Caco-2 (cell line): ENCODE results near the gene C9orf152. TPM values are rescaled to one million over a fixed set of nuclear protein-coding genes. Genes with fewer than 3 reads are reported as not detected.
"Not testable (repeated sequence)": the region's sequence is repeated elsewhere in the genome, so short reads cannot be mapped to it uniquely, and the experiment has no call there.

Experiments used
- BruUV-seq: library from RNA; stranded (reverse); fragments of 400-500 nt; replicated peaks from 2 replicates; lab custom pipeline; 2021; lab: Mats Ljungman, UMichigan
- CTCF ChIA-PET: fragments of 300-600 bp; sonication (Branson Sonifier 250); formaldehyde crosslinking; loops from one replicate; lab custom pipeline; 2022; ENCODE audit warnings: antibody characterized with exemption; lab: Charles Lee
- POLR2A ChIA-PET: fragments of 300-600 bp; sonication (Branson Sonifier 250); formaldehyde crosslinking; loops from one replicate; lab custom pipeline; 2022; ENCODE audit warnings: antibody characterized with exemption; lab: Charles Lee
- DNase-seq, 2 experiments: peaks; one replicate each; pipeline versions ENCODE4 v3.0.0 to v3.0.0-alpha.2; 2020 to 2022
- H3K27me3 ChIP-seq: replicated peaks from 2 replicates; pipeline ENCODE4 v1.6.0; 2011; ENCODE audit warnings: low read length; ENCODE audit not compliant: control insufficient read depth, insufficient read depth
- H3K36me3 ChIP-seq: 2 replicates; pipeline ENCODE4 v1.5.1; 2011; ENCODE audit warnings: low read length; ENCODE audit not compliant: control insufficient read depth, insufficient read depth
- H3K4me1 ChIP-seq: fragments of 250-450 bp; sonication (Bioruptor Pico); 2 replicates; pipeline ENCODE4 v1.5.1; 2020; ENCODE audit warnings: mild to moderate bottlenecking
- H3K4me3 ChIP-seq: 2 replicates; pipeline ENCODE4 v1.5.1; 2011; ENCODE audit warnings: low read depth, mild to moderate bottlenecking, control low read depth, low read length
- H3K9me3 ChIP-seq: fragments of 250-450 bp; sonication (Bioruptor Pico); 2 replicates; pipeline ENCODE4 v1.5.1; 2020; ENCODE audit warnings: mild to moderate bottlenecking, moderate library complexity
- H3K27ac Mint-ChIP-seq: one replicate; pipeline ENCODE4 v1.8.0; 2022; ENCODE audit warnings: mixed read lengths; ENCODE audit not compliant: unreplicated experiment
- H3K27me3 Mint-ChIP-seq: one replicate; pipeline ENCODE4 v1.8.0; 2022; ENCODE audit warnings: mixed read lengths; ENCODE audit not compliant: insufficient read depth, unreplicated experiment
- H3K36me3 Mint-ChIP-seq: one replicate; pipeline ENCODE4 v1.8.0; 2022; ENCODE audit warnings: mild to moderate bottlenecking, mixed read lengths; ENCODE audit not compliant: insufficient read depth, unreplicated experiment
- H3K4me1 Mint-ChIP-seq: one replicate; pipeline ENCODE4 v1.8.0; 2022; ENCODE audit warnings: low read depth, mixed read lengths; ENCODE audit not compliant: unreplicated experiment
- H3K4me3 Mint-ChIP-seq: one replicate; pipeline ENCODE4 v1.8.0; 2022; ENCODE audit warnings: mild to moderate bottlenecking, moderate library complexity, mixed read lengths; ENCODE audit not compliant: unreplicated experiment
- H3K9me3 Mint-ChIP-seq: one replicate; pipeline ENCODE4 v1.8.0; 2022; ENCODE audit warnings: mixed read lengths; ENCODE audit not compliant: unreplicated experiment
- CTCF ChIP-seq, 2 experiments: fragments of 200-600 bp in 1 of 2; IDR thresholded peaks; 1 replicate in 1 of 2; 2 replicates in 1 of 2; pipeline versions ENCODE4 v1.5.1 to v1.8.0; 2011 to 2022; ENCODE audit warnings: antibody characterized with exemption in 1 of 2, control low read depth in 1 of 2, inconsistent platforms in 1 of 2, low read depth in 1 of 2, low read length in 1 of 2, mild to moderate bottlenecking in 1 of 2, moderate library complexity in 1 of 2; ENCODE audit not compliant: insufficient read depth in 1 of 2, severe bottlenecking in 1 of 2, unreplicated experiment in 1 of 2
- intact Hi-C: fragments of 100-400 bp; cut with micrococcal nuclease; formaldehyde crosslinking; loops from one replicate; pipeline ENCODE4 v1.10.0; 2022; ENCODE audit not compliant: unreplicated experiment
- total RNA-seq: library from RNA; stranded (reverse); gene quantifications from 2 replicates; pipeline ENCODE4 v1.2.3, GENCODE V29; 2022

Gene C9orf152
- total RNA-seq, 1 experiment from 2014 or later = 0.36 TPM

- Histone ChIP-seq H3K9me3 (no peaks in the 10 kb centered on the region), H3K36me3 (no peaks in the 10 kb centered on the region), H3K4me1 (peaks cover 53% of the 10 kb centered on the region), H3K4me3 (peak overlapping the region; percentile 96), H3K27me3 (no peaks in the 10 kb centered on the region)
- TF ChIP-seq CTCF (IDR thresholded peaks at IDR 0.05; ENCODE audit: insufficient read depth in 1 of 2, low read depth in 1 of 2, low read length in 1 of 2, severe bottlenecking in 1 of 2, unreplicated experiment in 1 of 2) = no peak
- Mint-ChIP-seq H3K36me3 (peaks cover 55% of the 10 kb centered on the region), H3K27ac (peak overlapping the region; percentile 99), H3K4me3 (peak overlapping the region; percentile 98), H3K9me3 (no peaks in the 10 kb centered on the region), H3K27me3 (no peaks in the 10 kb centered on the region), H3K4me1 (peaks cover 34% of the 10 kb centered on the region)
- ChIA-PET POLR2A (no interaction called here), CTCF (no interaction called here)
- intact Hi-C loops = loop anchor here (2.0 to 5.0 kb wide), 2 partner anchors 44 to 87 kb away; no protein-coding TSS in a partner anchor
- BruUV-seq = no TSS peak
- peak in 1 of 2 experiments; percentile 28 for DNase-seq
These were observed 47.1 kb upstream of the C9orf152 start for GRCh38 chr9:110255034-110255462.

GRCh38 chr9:110254500-110254899 lies 46.5 kb upstream of the C9orf152 start:
- Mint-ChIP-seq H3K4me1 (peaks cover 35% of the 10 kb centered on the region), H3K27me3 (no peaks in the 10 kb centered on the region), H3K27ac (peak overlapping the region; percentile 99), H3K36me3 (peaks cover 60% of the 10 kb centered on the region), H3K9me3 (no peaks in the 10 kb centered on the region), H3K4me3 (peak overlapping the region; percentile 98)
- H3K36me3 ChIP-seq = no peaks in the 10 kb centered on the region
- DNase-seq = no peak
- intact Hi-C loops = loop anchor here (2.0 kb wide), 1 partner anchor 44 kb away; no protein-coding TSS in a partner anchor
- H3K4me3 ChIP-seq = peak overlapping the region; percentile 96
- peaks cover 52% of the 10 kb centered on the region for H3K4me1 ChIP-seq
- CTCF ChIA-PET = no interaction called here
- TF ChIP-seq CTCF (IDR thresholded peaks at IDR 0.05; ENCODE audit: insufficient read depth in 1 of 2, low read depth in 1 of 2, low read length in 1 of 2, severe bottlenecking in 1 of 2, unreplicated experiment in 1 of 2) = no peak
- POLR2A ChIA-PET = no interaction called here
- TSS peak; percentile 20 for BruUV-seq
- no peaks in the 10 kb centered on the region for H3K9me3 ChIP-seq
- H3K27me3 ChIP-seq = no peaks in the 10 kb centered on the region

- peak overlapping the region; percentile 31 for H3K27ac Mint-ChIP-seq
- CTCF ChIA-PET = no interaction called here
These were observed 44.7 kb upstream of the C9orf152 start for GRCh38 chr9:110252509-110253139.

GRCh38 chr9:110251770-110252169 lies 43.8 kb upstream of the C9orf152 start:
- CTCF ChIA-PET, H3K36me3 ChIP-seq, POLR2A ChIA-PET, H3K27me3 ChIP-seq, H3K4me3 ChIP-seq, intact Hi-C loops, H3K9me3 ChIP-seq, H3K9me3 Mint-ChIP-seq, H3K27me3 Mint-ChIP-seq, H3K4me3 Mint-ChIP-seq, DNase-seq, BruUV-seq, H3K27ac Mint-ChIP-seq: not testable (repeated sequence)
- Mint-ChIP-seq H3K36me3 (peaks cover 80% of the 10 kb centered on the region), H3K4me1 (peaks cover 18% of the 10 kb centered on the region)
- peaks cover 34% of the 10 kb centered on the region for H3K4me1 ChIP-seq

More at GRCh38 chr9:110252509-110253139, 44.7 kb upstream of the C9orf152 start:
- Histone ChIP-seq H3K9me3 (no peaks in the 10 kb centered on the region), H3K36me3 (no peaks in the 10 kb centered on the region), H3K4me3 (no peak overlapping the region), H3K4me1 (peaks cover 36% of the 10 kb centered on the region), H3K27me3 (no peaks in the 10 kb centered on the region)
- no peak for TF ChIP-seq CTCF (IDR thresholded peaks at IDR 0.05; ENCODE audit: insufficient read depth in 1 of 2, low read depth in 1 of 2, low read length in 1 of 2, severe bottlenecking in 1 of 2, unreplicated experiment in 1 of 2)
- Mint-ChIP-seq H3K4me1 (peaks cover 22% of the 10 kb centered on the region), H3K36me3 (peaks cover 75% of the 10 kb centered on the region), H3K9me3 (no peaks in the 10 kb centered on the region), H3K27me3 (no peaks in the 10 kb centered on the region), H3K4me3 (peak overlapping the region; percentile 98)
- intact Hi-C loops = no loop called here
- no TSS peak for BruUV-seq
- DNase-seq = no peak
- POLR2A ChIA-PET = no interaction called here
